CD4-positive, alpha-beta T cell treated with Interleukin-4 for 1 hour (primary cell): Measurements from ENCODE around the gene TMEM141.
"Not testable (repeated sequence)": the region's sequence is repeated elsewhere in the genome, so short reads cannot be mapped to it uniquely, and the experiment has no call there.

ENCODE experiments used
- DNase-seq, 2 donors: peaks; one replicate each; pipeline ENCODE4 v3.0.0-alpha.2; 2020 to 2022

The TMEM141 gene

GRCh38 chr9:136835932-136836904 lies 45.1 kb downstream of the TMEM141 start:
- no peak for DNase-seq

- DNase-seq = no peak
Measured at GRCh38 chr9:136837146-136837855, 46.2 kb downstream of the TMEM141 start.

- not testable (repeated sequence) for DNase-seq
Measured at GRCh38 chr9:136837856-136838277, 46.7 kb downstream of the TMEM141 start.

GRCh38 chr9:136838314-136839228 lies 47.4 kb downstream of the TMEM141 start:
- DNase-seq = no peak

GRCh38 chr9:136839229-136840139 lies 48.3 kb downstream of the TMEM141 start:
- no peak for DNase-seq

- DNase-seq = no peak
Measured at GRCh38 chr9:136840140-136840876, 49.2 kb downstream of the TMEM141 start.

GRCh38 chr9:136840877-136841645 lies 49.9 kb downstream of the TMEM141 start:
- DNase-seq = no peak

GRCh38 chr9:136841646-136842379 lies 50.7 kb downstream of the TMEM141 start:
- not testable (repeated sequence) for DNase-seq

- peak; percentile 81 to 84 for DNase-seq
Measured at GRCh38 chr9:136842380-136842948, 51.3 kb downstream of the TMEM141 start, which contains the start of gene AJM1. Gene AJM1, plus strand, starts transcription at chr9:136842478. Its CDS starts 1,937 bp downstream, at chr9:136844415.
